ENCODE data around the gene ZNF75A.
A peak's percentile ranks its signal among the peaks of the same experiment; 100 is the strongest.
"Not testable (repeated sequence)": the region's sequence is repeated elsewhere in the genome, so short reads cannot be mapped to it uniquely, and the experiment has no call there.

The ZNF75A gene

DNA sequence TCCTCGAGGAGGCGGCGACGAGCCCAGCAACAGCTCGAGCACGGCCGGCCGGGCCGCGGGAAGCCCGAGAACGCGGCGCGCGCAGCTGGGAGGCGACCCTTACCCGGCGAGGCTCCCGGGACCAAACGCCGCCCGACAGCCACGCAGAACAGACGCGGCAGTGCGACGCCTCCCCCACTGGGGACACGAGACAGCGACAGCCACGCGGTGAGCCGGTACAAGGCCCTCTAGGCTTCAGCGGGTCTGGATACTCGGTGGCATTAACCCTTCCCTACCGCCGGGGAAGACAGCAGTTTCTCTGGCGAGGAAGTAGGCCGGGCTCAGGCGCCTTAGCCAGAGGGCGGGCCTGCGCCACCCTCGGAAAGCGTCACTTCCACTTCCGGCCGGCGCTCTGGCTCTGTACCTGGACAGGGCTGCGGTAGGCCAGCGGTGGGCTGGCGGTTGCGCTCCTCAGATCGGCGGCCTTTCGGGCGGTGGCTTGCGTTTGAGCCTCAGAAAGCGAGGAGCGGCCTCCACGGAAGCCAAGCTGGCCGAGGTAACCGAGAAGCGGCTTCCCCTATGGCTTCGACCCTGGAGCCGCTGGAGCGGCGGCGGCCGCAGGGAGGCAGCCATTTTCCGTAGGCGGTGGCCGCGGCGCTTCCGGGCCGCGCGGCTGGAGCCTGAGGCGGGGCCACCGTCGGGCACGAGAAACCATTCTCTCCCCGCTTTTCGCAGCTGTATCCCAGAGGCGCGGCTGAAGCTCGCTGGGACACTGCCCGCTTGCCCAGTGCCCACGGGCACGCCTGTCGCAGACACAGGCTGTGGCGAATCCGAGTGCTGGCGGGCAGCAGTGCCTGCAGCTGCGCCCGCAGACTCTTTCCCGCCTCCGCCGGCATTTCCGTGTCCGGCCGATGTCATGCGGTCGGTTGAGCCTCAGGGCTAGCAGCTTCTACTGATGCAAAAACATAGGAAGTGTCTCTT lies at the start of gene ZNF75A, which contains the start of gene TIGD7:
TSS of gene ZNF75A (plus strand) at position 389 of the 960 bp plus-strand sequence. CDS start 2,932 bp downstream, outside the sequence.
TSS of gene TIGD7 (minus strand) at position 322 of the 960 bp plus-strand sequence. CDS start 4,816 bp downstream, outside the sequence.
- Histone ChIP-seq H3K9me3 (ENCODE audit: low read length) (peaks cover 36% of the 10 kb centered on the region), H2AFZ (ENCODE audit: low read depth, low read length) (peak within 1 kb of the TSS; percentile 60), H3K4me3 (ENCODE audit: low read length) (peak within 1 kb of the TSS; percentile 89), H3K36me3 (ENCODE audit: insufficient read depth, low read length) (peaks cover 51% of the 10 kb centered on the region), H3K4me1 (ENCODE audit: insufficient read depth, low read length) (peaks cover 12% of the 10 kb centered on the region), H3K27me3 (ENCODE audit: insufficient read depth, low read length) (no peaks in the 10 kb centered on the region)

DNA sequence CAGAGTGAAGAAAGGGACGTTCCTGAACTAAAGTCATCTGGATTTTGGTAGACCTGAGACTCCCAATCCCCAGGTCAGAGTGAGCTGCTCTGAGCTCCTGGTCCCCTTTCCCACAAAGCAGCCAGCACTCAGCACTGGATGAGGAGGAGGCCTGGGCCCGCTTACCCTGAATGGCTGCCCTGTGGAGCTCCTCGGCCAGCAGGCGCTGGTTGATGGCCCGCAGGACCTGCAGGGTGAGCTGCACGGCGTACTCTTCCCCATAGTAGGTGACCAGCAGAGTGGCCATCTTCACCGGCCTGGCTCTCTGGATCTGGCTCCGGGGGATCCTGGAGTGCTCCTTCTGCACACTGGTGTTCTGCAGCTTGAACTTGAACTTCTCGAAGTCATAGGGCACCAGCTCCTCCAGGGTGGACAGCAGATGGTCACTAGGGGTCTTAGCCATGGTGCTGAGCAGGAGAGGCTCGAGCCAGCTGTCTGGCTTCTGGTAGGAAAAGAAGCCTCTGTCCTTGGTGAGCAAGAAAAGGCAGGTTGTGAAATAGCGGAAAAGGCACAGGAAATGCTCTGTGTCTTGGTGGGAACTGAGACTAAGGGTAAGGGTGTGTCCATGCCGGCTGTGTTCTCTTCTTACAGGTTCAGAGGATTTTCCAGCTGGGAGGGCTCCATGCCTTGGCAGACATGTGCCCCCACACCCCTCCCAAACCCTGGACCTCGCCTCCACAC lies 49.0 kb upstream of the ZNF75A start, which contains the start of gene MEFV:
TSS of gene MEFV (minus strand) at position 488 of the 720 bp plus-strand sequence. CDS start at position 442, 46 bp downstream.
- Histone ChIP-seq H3K4me3 (ENCODE audit: low read length) (no peak within 1 kb of the TSS), H3K27me3 (ENCODE audit: insufficient read depth, low read length) (peaks cover 15% of the 10 kb centered on the region), H2AFZ (ENCODE audit: low read depth, low read length) (no peak within 1 kb of the TSS), H3K4me1 (ENCODE audit: insufficient read depth, low read length) (no peaks in the 10 kb centered on the region), H3K9me3 (ENCODE audit: low read length) (no peaks in the 10 kb centered on the region), H3K36me3 (ENCODE audit: insufficient read depth, low read length) (no peaks in the 10 kb centered on the region)

GRCh38 chr16:3256866-3257465 lies 48.3 kb upstream of the ZNF75A start:
- no peak overlapping the region for H2AFZ ChIP-seq (ENCODE audit: low read depth, low read length)
- H3K27me3 ChIP-seq (ENCODE audit: insufficient read depth, low read length), result peaks cover 15% of the 10 kb centered on the region
- no peaks in the 10 kb centered on the region for H3K4me1 ChIP-seq (ENCODE audit: insufficient read depth, low read length)
- H3K4me3 ChIP-seq (ENCODE audit: low read length), result no peak overlapping the region
- H3K9me3 ChIP-seq (ENCODE audit: low read length), result no peaks in the 10 kb centered on the region
- H3K36me3 ChIP-seq (ENCODE audit: insufficient read depth, low read length), result no peaks in the 10 kb centered on the region

- Histone ChIP-seq H3K27me3 (ENCODE audit: insufficient read depth, low read length) (peaks cover 8% of the 10 kb centered on the region), H3K9me3 (ENCODE audit: low read length) (no peaks in the 10 kb centered on the region), H3K36me3 (ENCODE audit: insufficient read depth, low read length) (no peaks in the 10 kb centered on the region), H2AFZ (ENCODE audit: low read depth, low read length) (no peak overlapping the region), H3K4me1 (ENCODE audit: insufficient read depth, low read length) (no peaks in the 10 kb centered on the region), H3K4me3 (ENCODE audit: low read length) (no peak overlapping the region)
These were observed 45.5 kb upstream of the ZNF75A start for GRCh38 chr16:3259836-3260235.

GRCh38 chr16:3262517-3262916 lies 42.8 kb upstream of the ZNF75A start:
- no peaks in the 10 kb centered on the region for H3K9me3 ChIP-seq (ENCODE audit: low read length)
- no peak overlapping the region for H2AFZ ChIP-seq (ENCODE audit: low read depth, low read length)
- H3K27me3 ChIP-seq (ENCODE audit: insufficient read depth, low read length), result no peaks in the 10 kb centered on the region
- H3K4me1 ChIP-seq (ENCODE audit: insufficient read depth, low read length), result no peaks in the 10 kb centered on the region
- no peak overlapping the region for H3K4me3 ChIP-seq (ENCODE audit: low read length)
- no peaks in the 10 kb centered on the region for H3K36me3 ChIP-seq (ENCODE audit: insufficient read depth, low read length)

DNA sequence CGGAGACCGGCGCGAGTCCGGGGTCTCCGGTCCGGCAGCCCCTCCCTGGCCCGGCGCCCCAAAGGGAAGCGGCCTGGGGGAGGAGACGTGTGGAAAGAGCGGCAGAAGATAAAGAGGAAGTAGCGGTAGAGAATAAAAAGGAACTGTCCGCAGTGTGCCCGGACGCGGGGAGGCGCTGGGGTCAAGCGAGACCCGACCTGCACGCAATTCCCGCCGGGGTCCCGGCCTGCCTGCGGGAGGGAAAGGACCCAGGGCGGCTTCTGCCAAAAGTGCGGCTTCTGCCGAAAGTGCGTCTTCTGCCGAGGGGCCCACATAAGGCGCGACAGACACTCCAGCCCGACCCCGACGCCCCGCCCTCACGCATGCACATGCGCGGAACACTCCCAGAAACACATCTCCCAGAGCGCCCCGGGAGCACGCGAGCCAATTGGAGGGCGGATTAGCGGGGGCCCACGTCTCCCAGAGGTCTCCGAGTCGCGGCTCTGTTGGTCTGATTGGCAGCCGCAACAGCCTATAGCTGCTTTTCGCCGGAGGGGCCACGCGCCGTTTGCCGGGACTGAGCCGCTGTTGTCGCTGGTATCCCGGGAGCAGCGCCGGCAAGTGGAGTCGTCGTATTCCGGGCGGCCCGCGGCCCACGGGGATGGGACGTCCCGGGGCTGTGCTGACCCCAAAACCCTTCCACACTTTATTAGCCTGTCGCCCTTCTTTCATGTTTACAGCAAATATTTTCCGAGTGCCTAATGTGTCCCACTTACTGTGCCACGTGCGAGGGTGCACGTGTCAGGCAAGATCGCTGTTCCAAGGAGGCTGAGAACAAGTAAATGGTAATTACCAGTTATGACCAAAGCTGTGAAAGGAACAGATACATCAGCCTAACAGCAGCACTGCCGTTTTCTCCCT lies 40.9 kb upstream of the ZNF75A start:
- H3K4me3 ChIP-seq (ENCODE audit: low read length), result peak overlapping the region; percentile 57
- H2AFZ ChIP-seq (ENCODE audit: low read depth, low read length), result peak overlapping the region; percentile 78
- no peaks in the 10 kb centered on the region for H3K27me3 ChIP-seq (ENCODE audit: insufficient read depth, low read length)
- H3K9me3 ChIP-seq (ENCODE audit: low read length), result no peaks in the 10 kb centered on the region
- no peaks in the 10 kb centered on the region for H3K36me3 ChIP-seq (ENCODE audit: insufficient read depth, low read length)
- H3K4me1 ChIP-seq (ENCODE audit: insufficient read depth, low read length), result no peaks in the 10 kb centered on the region

DNA sequence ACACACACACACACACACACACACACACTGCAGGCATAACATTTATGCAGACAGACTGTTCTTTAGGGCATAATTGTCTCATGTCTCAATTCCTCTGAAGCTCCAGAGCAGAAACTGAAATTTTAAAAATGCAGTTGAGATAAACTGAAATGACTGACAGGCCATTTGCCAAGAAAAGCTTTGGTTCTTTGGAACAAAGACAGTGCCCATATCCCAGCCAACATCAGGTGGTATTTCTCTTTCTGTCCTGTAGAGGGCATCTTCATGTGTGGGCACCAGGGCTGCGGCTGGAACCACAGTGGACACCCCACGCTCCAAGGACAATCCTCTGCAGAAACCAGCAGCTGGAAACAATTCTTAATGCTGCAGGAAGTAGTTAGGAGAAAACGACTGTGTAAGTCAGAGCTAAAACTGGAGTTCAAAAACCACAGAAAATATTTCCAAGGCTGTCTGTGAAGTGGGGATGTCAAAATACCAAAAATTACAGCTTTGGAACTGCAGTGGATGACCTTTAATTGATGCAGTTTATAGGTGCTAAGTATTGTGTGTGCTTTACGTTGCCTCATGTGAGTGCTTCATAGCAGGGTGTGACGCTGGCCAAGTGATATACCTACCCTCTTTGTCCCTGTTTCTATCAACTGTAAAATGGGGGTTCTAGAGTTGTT lies 38.3 kb upstream of the ZNF75A start:
- H3K9me3 ChIP-seq (ENCODE audit: low read length), result no peaks in the 10 kb centered on the region
- no peaks in the 10 kb centered on the region for H3K4me1 ChIP-seq (ENCODE audit: insufficient read depth, low read length)
- no peaks in the 10 kb centered on the region for H3K36me3 ChIP-seq (ENCODE audit: insufficient read depth, low read length)
- H3K27me3 ChIP-seq (ENCODE audit: insufficient read depth, low read length), result no peaks in the 10 kb centered on the region
- no peak overlapping the region for H2AFZ ChIP-seq (ENCODE audit: low read depth, low read length)
- H3K4me3 ChIP-seq (ENCODE audit: low read length), result no peak overlapping the region

- H2AFZ ChIP-seq (ENCODE audit: low read depth, low read length), result no peak overlapping the region
- H3K4me1 ChIP-seq (ENCODE audit: insufficient read depth, low read length), result no peaks in the 10 kb centered on the region
- H3K36me3 ChIP-seq (ENCODE audit: insufficient read depth, low read length), result no peaks in the 10 kb centered on the region
- no peak overlapping the region for H3K4me3 ChIP-seq (ENCODE audit: low read length)
- H3K27me3 ChIP-seq (ENCODE audit: insufficient read depth, low read length), result no peaks in the 10 kb centered on the region
- no peaks in the 10 kb centered on the region for H3K9me3 ChIP-seq (ENCODE audit: low read length)
These were observed 37.0 kb upstream of the ZNF75A start for GRCh38 chr16:3268294-3268693.

DNA sequence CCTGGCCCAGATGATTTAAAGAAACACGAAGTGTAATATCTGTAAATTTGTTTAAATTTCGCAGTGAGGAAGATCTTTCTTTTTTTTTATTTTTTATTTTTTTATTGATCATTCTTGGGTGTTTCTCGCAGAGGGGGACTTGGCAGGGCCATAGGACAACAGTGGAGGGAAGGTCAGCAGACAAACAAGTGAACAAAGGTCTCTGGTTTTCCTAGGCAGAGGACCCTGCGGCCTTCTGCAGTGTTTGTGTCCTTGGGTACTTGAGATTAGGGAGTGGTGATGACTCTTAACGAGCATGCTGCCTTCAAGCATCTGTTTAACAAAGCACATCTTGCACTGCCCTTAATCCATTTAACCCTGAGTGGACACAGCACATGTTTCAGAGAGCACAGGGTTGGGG lies 34.6 kb upstream of the ZNF75A start:
- not testable (repeated sequence) for H3K4me3 ChIP-seq (ENCODE audit: low read length); H3K9me3 ChIP-seq (ENCODE audit: low read length); H3K36me3 ChIP-seq (ENCODE audit: insufficient read depth, low read length); H3K4me1 ChIP-seq (ENCODE audit: insufficient read depth, low read length); H2AFZ ChIP-seq (ENCODE audit: low read depth, low read length); H3K27me3 ChIP-seq (ENCODE audit: insufficient read depth, low read length)

DNA sequence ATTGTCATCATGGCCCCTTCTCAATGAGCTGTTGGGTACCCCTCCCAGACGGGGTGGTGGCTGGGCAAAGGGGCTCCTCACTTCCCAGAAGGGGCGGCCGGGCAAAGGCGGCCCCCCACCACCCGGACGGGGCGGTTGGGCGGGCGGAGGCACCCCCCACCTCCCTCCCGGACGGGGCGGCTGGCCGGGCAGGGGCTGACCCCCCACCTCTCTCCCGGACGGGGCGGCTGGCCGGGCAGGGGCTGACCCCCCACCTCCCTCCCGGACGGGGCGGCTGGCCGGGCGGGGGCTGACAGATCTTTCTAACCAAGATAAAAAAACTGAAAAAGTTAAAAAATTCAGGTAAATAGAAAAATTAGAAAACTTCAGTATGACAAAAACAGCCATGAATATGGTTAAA lies 34.0 kb upstream of the ZNF75A start:
- H2AFZ ChIP-seq (ENCODE audit: low read depth, low read length); H3K4me1 ChIP-seq (ENCODE audit: insufficient read depth, low read length); H3K4me3 ChIP-seq (ENCODE audit: low read length); H3K9me3 ChIP-seq (ENCODE audit: low read length); H3K36me3 ChIP-seq (ENCODE audit: insufficient read depth, low read length); H3K27me3 ChIP-seq (ENCODE audit: insufficient read depth, low read length): not testable (repeated sequence)

DNA sequence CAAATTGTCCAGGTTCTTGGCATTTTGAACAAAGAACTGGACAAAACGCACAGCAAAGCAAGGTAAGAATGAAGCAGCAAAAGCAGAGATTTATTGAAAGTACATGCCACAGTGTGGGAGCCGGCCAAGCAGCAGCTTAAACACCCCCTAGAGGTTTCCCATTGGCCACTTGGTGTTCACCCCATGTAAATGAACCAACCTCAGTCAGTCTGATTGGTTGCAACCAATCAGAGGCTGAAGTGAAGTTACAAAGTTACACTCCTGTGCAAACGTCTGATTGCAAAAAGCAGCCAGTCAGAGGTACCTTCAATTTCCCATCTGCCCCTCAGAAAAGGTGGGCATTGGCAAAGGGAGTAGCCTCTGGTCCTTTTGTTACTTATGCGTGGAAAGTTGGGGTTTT lies 30.8 kb upstream of the ZNF75A start:
- no peaks in the 10 kb centered on the region for H3K36me3 ChIP-seq (ENCODE audit: insufficient read depth, low read length)
- no peaks in the 10 kb centered on the region for H3K27me3 ChIP-seq (ENCODE audit: insufficient read depth, low read length)
- peaks cover 2% of the 10 kb centered on the region for H3K4me1 ChIP-seq (ENCODE audit: insufficient read depth, low read length)
- H3K9me3 ChIP-seq (ENCODE audit: low read length), result no peaks in the 10 kb centered on the region
- no peak overlapping the region for H2AFZ ChIP-seq (ENCODE audit: low read depth, low read length)
- no peak overlapping the region for H3K4me3 ChIP-seq (ENCODE audit: low read length)

DNA sequence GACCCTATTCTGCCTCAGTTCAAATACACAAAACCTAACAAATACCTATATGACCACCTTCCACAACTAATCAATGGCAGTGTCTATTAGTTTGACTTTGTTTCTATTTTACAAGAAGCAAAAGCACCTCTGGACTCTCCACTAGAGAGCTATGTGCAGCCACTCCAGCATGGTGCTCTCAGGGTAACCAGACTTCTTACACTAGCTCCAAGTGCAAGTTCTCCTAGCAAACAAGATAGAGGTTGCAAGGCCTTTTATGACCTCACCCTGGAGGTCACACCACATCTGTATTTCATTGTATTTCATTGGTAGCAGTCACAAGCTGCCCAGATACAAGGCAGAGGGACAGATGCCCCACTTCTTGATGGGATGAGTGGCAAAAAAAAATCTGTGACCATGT lies 30.4 kb upstream of the ZNF75A start:
- peaks cover 2% of the 10 kb centered on the region for H3K4me1 ChIP-seq (ENCODE audit: insufficient read depth, low read length)
- no peak overlapping the region for H2AFZ ChIP-seq (ENCODE audit: low read depth, low read length)
- no peaks in the 10 kb centered on the region for H3K9me3 ChIP-seq (ENCODE audit: low read length)
- H3K4me3 ChIP-seq (ENCODE audit: low read length), result no peak overlapping the region
- H3K36me3 ChIP-seq (ENCODE audit: insufficient read depth, low read length), result no peaks in the 10 kb centered on the region
- H3K27me3 ChIP-seq (ENCODE audit: insufficient read depth, low read length), result no peaks in the 10 kb centered on the region
